ENCODE data around the gene NR2C2.

Gene NR2C2

DNA sequence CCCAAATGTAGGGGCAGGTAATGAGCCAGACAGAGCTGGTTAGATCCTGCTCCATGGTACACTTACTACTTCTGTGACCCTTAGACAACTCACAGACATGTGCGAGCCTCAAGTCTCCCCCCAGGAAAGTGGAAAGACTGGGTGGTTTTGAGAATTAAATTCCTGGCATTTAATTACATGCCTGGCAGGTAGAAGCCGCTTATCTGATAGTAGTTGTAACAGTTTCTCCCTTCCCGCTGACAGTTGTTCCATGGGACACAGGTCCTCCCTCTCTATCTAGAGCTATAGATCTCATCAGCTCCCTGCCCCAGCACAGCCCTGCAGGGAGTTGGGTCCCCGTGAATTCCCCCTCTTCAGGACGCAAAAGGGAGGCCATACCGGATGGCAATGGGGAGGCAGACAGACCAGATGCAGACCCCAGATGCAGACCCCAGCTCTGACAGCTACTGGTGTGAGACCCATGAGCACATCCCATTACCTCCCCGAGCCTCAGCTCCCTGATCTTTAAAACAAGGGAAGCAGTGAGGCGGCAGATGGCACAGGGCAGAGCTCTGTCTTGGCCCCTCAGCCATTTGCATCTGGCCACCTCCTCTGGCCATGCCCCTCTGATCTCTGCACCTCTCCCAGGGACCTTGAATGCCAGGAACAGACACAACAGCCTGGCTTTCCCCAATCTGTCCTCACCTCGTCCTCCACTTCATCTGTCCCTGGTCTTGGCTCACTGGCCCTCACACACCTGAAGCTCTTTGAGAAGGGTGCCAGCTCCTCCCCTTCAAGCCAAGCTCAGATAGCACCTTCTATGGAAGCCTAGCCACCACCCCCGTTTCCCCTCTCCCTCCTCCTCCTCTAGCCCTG is 34.1 kb upstream of the NR2C2 start:
- TF ChIP-seq, protein P1, sequence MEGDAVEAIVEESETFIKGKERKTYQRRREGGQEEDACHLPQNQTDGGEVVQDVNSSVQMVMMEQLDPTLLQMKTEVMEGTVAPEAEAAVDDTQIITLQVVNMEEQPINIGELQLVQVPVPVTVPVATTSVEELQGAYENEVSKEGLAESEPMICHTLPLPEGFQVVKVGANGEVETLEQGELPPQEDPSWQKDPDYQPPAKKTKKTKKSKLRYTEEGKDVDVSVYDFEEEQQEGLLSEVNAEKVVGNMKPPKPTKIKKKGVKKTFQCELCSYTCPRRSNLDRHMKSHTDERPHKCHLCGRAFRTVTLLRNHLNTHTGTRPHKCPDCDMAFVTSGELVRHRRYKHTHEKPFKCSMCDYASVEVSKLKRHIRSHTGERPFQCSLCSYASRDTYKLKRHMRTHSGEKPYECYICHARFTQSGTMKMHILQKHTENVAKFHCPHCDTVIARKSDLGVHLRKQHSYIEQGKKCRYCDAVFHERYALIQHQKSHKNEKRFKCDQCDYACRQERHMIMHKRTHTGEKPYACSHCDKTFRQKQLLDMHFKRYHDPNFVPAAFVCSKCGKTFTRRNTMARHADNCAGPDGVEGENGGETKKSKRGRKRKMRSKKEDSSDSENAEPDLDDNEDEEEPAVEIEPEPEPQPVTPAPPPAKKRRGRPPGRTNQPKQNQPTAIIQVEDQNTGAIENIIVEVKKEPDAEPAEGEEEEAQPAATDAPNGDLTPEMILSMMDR (IDR thresholded peaks at IDR 0.05; ENCODE audit: insufficient read depth, low read length, poor library complexity, severe bottlenecking) = no peak
- H3K4me3 ChIP-seq (replicated peaks; ENCODE audit: low read depth, low read length) = no peak overlapping the region
- H3K36me3 ChIP-seq (ENCODE audit: control insufficient read depth, insufficient read depth, low read length) = no peaks in the 10 kb centered on the region
- H3K27me3 ChIP-seq (replicated peaks; ENCODE audit: control insufficient read depth, insufficient read depth, low read length) = no peaks in the 10 kb centered on the region; the same call in none of the 2 replicates
- DNase-seq (ENCODE audit: extremely low read depth, insufficient read length) = no peak

DNA sequence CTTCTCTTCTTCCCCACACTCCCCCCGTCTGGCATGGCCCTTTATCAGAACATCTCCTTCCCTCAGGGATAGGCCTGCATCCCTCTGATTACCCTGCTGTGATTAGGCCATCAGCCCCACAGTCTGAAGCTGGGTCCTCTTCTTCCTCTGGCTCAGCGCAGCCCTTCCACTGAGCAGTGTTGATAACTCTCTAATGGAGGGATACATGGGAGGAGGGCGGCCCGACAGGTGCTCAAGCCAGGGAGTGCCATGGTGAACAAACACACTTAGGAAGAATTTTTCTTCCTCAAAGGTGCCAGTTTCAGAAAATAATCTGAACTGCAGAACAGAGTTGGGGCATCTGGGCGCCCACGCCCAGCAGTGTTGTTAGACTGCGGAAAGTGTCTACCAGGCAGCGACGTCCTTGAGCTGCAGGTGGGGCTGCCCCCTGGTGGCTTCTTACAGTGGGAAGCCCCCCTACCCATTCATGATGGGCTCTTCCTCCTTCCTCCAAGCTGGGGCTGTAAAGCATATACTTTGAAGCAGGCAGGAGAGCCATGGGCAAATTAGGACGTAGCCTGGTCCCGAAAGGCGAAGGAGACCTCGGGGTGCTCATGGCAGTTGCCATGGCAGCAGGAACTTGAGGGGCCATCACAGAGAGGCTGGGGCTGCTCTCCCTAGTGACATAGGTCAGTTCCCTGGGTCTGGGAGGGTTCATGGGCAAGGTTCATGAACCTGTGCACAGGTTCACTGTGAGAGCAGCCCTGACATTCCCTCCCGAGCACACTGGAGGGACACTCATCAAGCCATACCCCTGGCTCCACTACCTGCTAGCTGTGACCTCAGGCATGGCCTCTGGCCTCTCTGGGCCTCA is 33.2 kb upstream of the NR2C2 start:
- no peaks in the 10 kb centered on the region; the same call in none of the 2 replicates for H3K27me3 ChIP-seq (replicated peaks; ENCODE audit: control insufficient read depth, insufficient read depth, low read length)
- TF ChIP-seq, protein P1 (IDR thresholded peaks at IDR 0.05; ENCODE audit: insufficient read depth, low read length, poor library complexity, severe bottlenecking) = no peak
- H3K36me3 ChIP-seq (ENCODE audit: control insufficient read depth, insufficient read depth, low read length) = no peaks in the 10 kb centered on the region
- no peak for DNase-seq (ENCODE audit: extremely low read depth, insufficient read length)
- H3K4me3 ChIP-seq (replicated peaks; ENCODE audit: low read depth, low read length) = no peak overlapping the region

DNA sequence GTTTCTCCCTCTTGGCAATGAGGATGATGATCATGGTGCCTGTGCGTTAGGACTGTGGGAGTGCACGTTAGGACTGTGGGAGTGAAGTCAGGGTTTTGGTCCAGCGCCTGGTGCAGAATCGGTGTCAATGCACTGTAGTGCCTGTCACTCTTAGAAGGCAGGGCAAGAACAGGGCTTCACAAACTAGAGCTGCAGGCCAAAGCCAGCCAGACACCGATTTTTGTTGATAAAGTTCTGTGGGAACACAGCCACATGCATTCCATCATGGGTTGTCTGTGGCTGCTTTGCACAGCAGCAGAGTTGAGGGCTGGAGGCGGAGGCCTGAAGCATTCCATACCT is 32.6 kb upstream of the NR2C2 start:
- TF ChIP-seq, protein P1 (IDR thresholded peaks at IDR 0.05; ENCODE audit: insufficient read depth, low read length, poor library complexity, severe bottlenecking) = no peak
- Histone ChIP-seq H3K36me3 (ENCODE audit: control insufficient read depth, insufficient read depth, low read length) (no peaks in the 10 kb centered on the region), H3K4me3 (replicated peaks; ENCODE audit: low read depth, low read length) (no peak overlapping the region), H3K27me3 (replicated peaks; ENCODE audit: control insufficient read depth, insufficient read depth, low read length) (no peaks in the 10 kb centered on the region; the same call in 1 of the 2 replicates)
- no peak for DNase-seq (ENCODE audit: extremely low read depth, insufficient read length)

DNA sequence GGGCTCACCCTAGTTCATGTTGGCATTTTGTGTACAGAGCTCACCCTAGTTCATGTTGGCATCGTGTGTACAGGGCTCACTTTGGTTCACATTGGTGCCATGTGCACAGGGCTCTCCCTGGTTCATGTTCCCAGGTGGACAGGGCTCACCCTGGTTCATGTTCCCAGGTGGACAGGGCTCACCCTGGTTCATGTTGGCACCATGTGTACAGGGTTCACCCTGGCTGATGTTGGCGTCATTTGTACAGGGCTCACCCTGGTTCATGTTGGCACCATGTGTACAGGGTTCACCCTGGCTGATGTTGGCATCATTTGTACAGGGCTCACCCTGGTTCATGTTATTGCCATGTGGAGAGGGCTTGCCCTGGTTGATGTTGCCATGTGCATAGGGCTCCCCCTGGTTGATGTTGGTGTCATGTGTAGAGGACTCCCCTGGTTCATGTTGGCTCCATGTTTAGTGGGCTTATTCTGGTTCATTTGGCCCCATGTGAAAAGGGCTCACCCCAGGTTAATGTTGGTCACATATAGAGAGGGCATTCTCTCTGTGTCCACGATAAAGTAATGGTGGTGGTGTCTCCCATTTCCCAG is 31.7 kb upstream of the NR2C2 start:
- Histone ChIP-seq H3K36me3 (ENCODE audit: control insufficient read depth, insufficient read depth, low read length) (no peaks in the 10 kb centered on the region), H3K27me3 (replicated peaks; ENCODE audit: control insufficient read depth, insufficient read depth, low read length) (no peaks in the 10 kb centered on the region; the same call in 1 of the 2 replicates), H3K4me3 (replicated peaks; ENCODE audit: low read depth, low read length) (no peak overlapping the region)
- TF ChIP-seq, protein P1 (IDR thresholded peaks at IDR 0.05; ENCODE audit: insufficient read depth, low read length, poor library complexity, severe bottlenecking) = peak; percentile 34
- DNase-seq (ENCODE audit: extremely low read depth, insufficient read length) = no peak

DNA sequence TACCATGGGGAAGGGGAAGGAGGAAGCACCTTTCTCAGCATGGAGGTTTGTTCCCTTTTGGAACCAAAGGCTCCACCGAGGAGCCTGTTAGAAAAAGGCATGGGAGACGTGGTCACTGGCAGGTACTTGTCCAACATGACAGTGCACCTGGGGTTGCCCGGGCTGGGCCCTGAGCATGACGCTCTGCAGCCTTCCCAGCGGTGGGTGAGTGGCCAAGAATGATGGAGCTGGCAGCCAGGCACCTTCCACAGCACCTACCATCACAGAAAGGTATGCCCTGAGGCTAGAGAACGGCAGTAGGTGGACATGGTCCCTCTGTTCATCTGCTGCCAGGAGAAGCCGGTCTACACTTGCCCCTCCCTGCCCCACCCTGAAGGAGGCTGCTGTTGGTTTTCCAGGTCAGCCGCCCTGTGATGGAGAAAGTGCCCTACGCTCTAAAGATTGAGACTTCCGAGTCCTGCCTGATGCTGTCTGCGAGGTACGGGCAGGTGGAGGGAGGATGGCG is 29.0 kb upstream of the NR2C2 start:
- H3K4me3 ChIP-seq (replicated peaks; ENCODE audit: low read depth, low read length) = no peak overlapping the region
- no peaks in the 10 kb centered on the region; the same call in none of the 2 replicates for H3K27me3 ChIP-seq (replicated peaks; ENCODE audit: control insufficient read depth, insufficient read depth, low read length)
- no peaks in the 10 kb centered on the region for H3K36me3 ChIP-seq (ENCODE audit: control insufficient read depth, insufficient read depth, low read length)
- DNase-seq (ENCODE audit: extremely low read depth, insufficient read length) = no peak
- TF ChIP-seq, protein P1 (IDR thresholded peaks at IDR 0.05; ENCODE audit: insufficient read depth, low read length, poor library complexity, severe bottlenecking) = no peak

All from GM06990 (cell line).